Suprapubic skin (tissue), 4 donors: Measurements from ENCODE around the gene RGS6. TPM values are rescaled to one million over a fixed set of nuclear protein-coding genes. Genes with fewer than 3 reads are reported as not detected.

Experiments
- DNase-seq, 2 donors: peaks; one replicate each; pipeline ENCODE4 v3.0.0-alpha.2; 2019; ENCODE audit warnings: low spot score in 2 of 2
- H3K27ac ChIP-seq: fragments of 200-600 bp; sonication (generic); one replicate; pipeline ENCODE4 v1.5.1; 2019
- H3K27me3 ChIP-seq: fragments of 200-600 bp; sonication (generic); one replicate; pipeline ENCODE4 v1.5.1; 2019
- H3K36me3 ChIP-seq: fragments of 200-600 bp; sonication (generic); one replicate; pipeline ENCODE4 v1.5.1; 2019
- H3K4me1 ChIP-seq: fragments of 200-600 bp; sonication (generic); one replicate; pipeline ENCODE4 v1.5.1; 2019
- H3K4me3 ChIP-seq: fragments of 200-600 bp; sonication (generic); one replicate; pipeline ENCODE4 v1.5.1; 2019; ENCODE audit warnings: mild to moderate bottlenecking
- H3K9me3 ChIP-seq: fragments of 200-600 bp; sonication (generic); one replicate; pipeline ENCODE4 v1.5.1; 2019
- EP300 ChIP-seq: sonication (generic); formaldehyde crosslinking; IDR thresholded peaks from one replicate; pipeline ENCODE4 v1.6.1; 2017; ENCODE audit warnings: antibody characterized with exemption
- POLR2A ChIP-seq, 2 donors: fragments of 450-650 bp; IDR thresholded peaks; one replicate each; pipeline ENCODE4 v1.6.1; 2017; ENCODE audit warnings: antibody characterized with exemption in 2 of 2, mild to moderate bottlenecking in 2 of 2, moderate library complexity in 2 of 2
- POLR2AphosphoS5 ChIP-seq, 3 donors: sonication (generic); formaldehyde crosslinking; IDR thresholded peaks; one replicate each; pipeline ENCODE4 v1.6.1; 2017; ENCODE audit warnings: antibody characterized with exemption in 3 of 3
- WGBS: methylation state at CpG from one replicate; pipeline ENCODE4 v1.1.5; 2018; 5-methylcytosine and 5-hydroxymethylcytosine counted together
- total RNA-seq, 4 donors: library from RNA; depleted of rRNA; stranded (reverse); fragments of >200 nt; gene quantifications; one replicate each; pipeline ENCODE4 v1.1.0, GENCODE V29; 2016
- TF ChIP-seq, protein P1 (sequence below), 2 donors: fragments of 200-600 bp in 1 of 2; fragments of 450-650 bp in 1 of 2; sonication (generic) in 1 of 2; IDR thresholded peaks; one replicate each; pipeline ENCODE4 v1.5.1; 2016 to 2019; ENCODE audit warnings: antibody characterized with exemption in 2 of 2, mild to moderate bottlenecking in 1 of 2, moderate library complexity in 1 of 2

RGS6 gene
- total RNA-seq, 4 donors from 2014 or later: 0.08 to 4.4 (median 1.0) TPM

DNA sequence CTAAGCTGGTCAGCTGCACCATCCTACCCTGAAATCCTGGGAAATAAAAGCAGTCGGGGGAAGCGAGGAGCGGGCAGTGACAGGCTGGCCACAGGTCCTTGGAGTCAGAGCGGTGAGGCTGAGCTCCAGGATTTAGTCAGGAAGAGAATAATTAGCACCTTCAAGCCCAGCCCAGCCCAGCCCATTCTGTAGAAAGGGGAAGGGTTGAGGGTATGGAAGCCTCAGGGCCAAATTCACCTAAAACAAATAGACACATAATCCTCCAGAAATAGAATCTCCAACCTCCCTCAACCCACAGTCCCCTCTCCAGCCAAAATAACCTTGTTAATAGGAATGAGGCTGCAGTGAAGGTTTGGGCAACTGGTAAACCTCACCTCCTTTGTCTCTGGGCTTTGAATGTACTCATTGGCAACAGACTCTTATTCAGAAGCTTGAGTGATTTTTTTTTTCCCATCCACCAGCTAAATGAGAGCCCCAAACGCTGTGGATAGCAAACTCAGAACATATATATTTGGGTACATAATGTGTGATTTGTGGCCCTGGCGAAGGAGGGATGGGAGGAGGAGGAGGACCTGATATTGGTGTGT, 627.5 kb downstream of the RGS6 start:
- TF ChIP-seq POLR2A (IDR thresholded peaks at IDR 0.05) (no peak), EP300 (no peak), POLR2AphosphoS5 (IDR thresholded peaks at IDR 0.05) (no peak)
- TF ChIP-seq, protein P1, sequence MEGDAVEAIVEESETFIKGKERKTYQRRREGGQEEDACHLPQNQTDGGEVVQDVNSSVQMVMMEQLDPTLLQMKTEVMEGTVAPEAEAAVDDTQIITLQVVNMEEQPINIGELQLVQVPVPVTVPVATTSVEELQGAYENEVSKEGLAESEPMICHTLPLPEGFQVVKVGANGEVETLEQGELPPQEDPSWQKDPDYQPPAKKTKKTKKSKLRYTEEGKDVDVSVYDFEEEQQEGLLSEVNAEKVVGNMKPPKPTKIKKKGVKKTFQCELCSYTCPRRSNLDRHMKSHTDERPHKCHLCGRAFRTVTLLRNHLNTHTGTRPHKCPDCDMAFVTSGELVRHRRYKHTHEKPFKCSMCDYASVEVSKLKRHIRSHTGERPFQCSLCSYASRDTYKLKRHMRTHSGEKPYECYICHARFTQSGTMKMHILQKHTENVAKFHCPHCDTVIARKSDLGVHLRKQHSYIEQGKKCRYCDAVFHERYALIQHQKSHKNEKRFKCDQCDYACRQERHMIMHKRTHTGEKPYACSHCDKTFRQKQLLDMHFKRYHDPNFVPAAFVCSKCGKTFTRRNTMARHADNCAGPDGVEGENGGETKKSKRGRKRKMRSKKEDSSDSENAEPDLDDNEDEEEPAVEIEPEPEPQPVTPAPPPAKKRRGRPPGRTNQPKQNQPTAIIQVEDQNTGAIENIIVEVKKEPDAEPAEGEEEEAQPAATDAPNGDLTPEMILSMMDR (IDR thresholded peaks at IDR 0.05): no peak
- Histone ChIP-seq H3K27me3 (peaks cover 3% of the 10 kb centered on the region), H3K27ac (no peak overlapping the region), H3K9me3 (no peaks in the 10 kb centered on the region), H3K4me3 (no peak overlapping the region), H3K4me1 (peaks cover 9% of the 10 kb centered on the region), H3K36me3 (no peaks in the 10 kb centered on the region)
- DNase-seq: no peak
- 54% methylated on average over 6 of the region's 6 CpGs for WGBS

DNA sequence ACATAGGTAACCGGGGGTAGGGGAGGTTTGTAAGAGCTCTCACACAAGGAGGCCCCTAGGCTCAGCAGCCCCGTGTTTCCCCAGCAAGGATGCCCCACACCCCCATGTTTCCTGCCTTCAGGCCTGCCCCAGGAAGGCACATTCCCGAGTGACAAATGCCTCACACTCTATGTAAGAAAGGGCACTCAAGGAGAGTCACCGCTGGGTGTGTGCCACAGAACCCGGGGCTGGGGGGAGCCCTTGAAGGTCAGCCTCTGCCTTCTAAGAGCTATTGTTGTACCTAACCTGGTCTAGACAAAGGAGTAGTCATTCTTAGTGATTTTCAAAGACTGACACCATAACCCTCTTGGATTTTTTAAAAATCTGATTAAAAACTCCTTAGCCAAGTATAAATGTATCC, 628.1 kb downstream of the RGS6 start:
- no peak for TF ChIP-seq EP300
- TF ChIP-seq POLR2A (IDR thresholded peaks at IDR 0.05): no peak
- no peak for TF ChIP-seq POLR2AphosphoS5 (IDR thresholded peaks at IDR 0.05)
- TF ChIP-seq, protein P1 (IDR thresholded peaks at IDR 0.05): no peak
- WGBS: 46% methylated on average over 2 of the region's 5 CpGs
- Histone ChIP-seq H3K27me3 (peaks cover 3% of the 10 kb centered on the region), H3K4me1 (peaks cover 9% of the 10 kb centered on the region), H3K4me3 (no peak overlapping the region), H3K27ac (no peak overlapping the region), H3K9me3 (no peaks in the 10 kb centered on the region), H3K36me3 (no peaks in the 10 kb centered on the region)
- no peak for DNase-seq

DNA sequence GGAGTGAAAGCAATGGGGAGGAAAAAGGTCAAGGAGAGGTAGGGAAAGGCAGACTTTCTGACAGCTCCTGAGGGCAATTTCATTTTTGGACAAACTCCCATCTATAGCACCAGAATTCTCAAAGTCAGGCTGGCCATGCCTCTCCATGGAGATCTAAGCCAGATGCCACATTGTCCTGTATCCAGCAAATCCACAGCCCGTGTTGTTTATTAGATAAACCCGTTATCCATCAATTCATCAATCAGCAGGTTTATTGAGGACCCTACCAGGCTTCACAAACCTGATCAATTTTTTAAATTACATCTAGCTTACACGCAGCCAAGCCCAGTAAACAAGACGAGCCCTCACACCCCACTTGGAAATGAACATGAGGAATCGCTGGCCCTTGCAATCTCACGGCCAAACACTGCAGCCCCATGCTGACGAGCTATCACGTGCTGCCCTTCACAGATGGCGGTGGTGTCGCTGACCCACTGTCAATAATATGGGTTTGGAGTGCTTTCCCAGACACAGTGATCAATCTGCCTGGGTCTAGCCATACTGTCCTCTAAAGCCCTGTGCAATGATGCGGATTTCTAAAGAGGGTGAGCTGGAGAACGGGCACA, 628.8 kb downstream of the RGS6 start:
- no peaks in the 10 kb centered on the region for H3K36me3 ChIP-seq
- H3K9me3 ChIP-seq: no peaks in the 10 kb centered on the region
- H3K4me1 ChIP-seq: peaks cover 9% of the 10 kb centered on the region
- TF ChIP-seq POLR2A (IDR thresholded peaks at IDR 0.05) (no peak), POLR2AphosphoS5 (IDR thresholded peaks at IDR 0.05) (no peak)
- H3K27ac ChIP-seq: no peak overlapping the region
- no peak overlapping the region for H3K4me3 ChIP-seq
- WGBS: 92% methylated on average over 12 of the region's 12 CpGs
- peaks cover 3% of the 10 kb centered on the region for H3K27me3 ChIP-seq
- no peak for DNase-seq

DNA sequence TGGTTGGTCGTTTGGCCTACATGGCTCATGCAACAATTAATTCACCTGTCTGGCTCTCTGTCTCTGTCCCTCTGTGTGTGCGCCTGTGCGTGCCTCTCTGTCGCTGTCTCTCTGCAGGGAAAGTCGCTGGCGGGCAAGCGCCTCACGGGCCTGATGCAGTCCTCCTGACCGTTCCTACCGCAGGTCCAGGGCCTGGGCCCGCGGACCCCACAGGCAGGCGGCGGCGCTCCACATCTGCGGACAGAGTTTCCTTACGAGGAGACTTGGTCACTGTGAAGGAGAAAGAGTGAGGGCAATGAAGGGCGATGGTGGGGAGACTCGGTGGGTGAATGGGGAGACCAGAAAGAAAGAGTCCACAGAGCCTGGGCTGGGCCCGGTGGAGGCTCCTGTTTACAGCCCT, 630.1 kb downstream of the RGS6 start:
- 98% methylated on average over 20 of the region's 20 CpGs for WGBS
- no peaks in the 10 kb centered on the region for H3K9me3 ChIP-seq
- H3K27ac ChIP-seq: no peak overlapping the region

DNA sequence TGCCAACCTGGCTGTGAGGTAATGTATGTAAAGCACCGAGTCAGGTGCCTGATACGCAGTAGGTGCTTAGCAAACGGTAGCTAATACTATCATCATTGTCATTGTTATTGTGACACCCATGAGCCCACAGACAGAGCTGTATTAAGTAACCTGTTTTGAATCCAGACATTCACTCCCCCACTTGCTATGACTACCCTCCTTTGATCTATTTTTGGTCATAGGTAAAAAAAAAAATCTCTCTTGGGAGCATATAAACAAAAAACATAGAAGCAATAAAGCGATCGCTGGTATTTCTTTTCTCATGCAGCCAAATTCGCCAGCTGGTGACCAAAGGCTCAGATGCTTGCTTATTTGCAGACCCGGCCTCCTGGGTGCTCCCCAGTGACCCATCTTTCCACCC, 631.4 kb downstream of the RGS6 start:
- TF ChIP-seq POLR2A (IDR thresholded peaks at IDR 0.05) (no peak), POLR2AphosphoS5 (IDR thresholded peaks at IDR 0.05) (no peak), EP300 (no peak)
- TF ChIP-seq, protein P1 (IDR thresholded peaks at IDR 0.05): no peak
- Histone ChIP-seq H3K4me1 (peaks cover 9% of the 10 kb centered on the region), H3K27me3 (peaks cover 4% of the 10 kb centered on the region), H3K9me3 (no peaks in the 10 kb centered on the region), H3K4me3 (no peak overlapping the region), H3K36me3 (no peaks in the 10 kb centered on the region), H3K27ac (no peak overlapping the region)
- WGBS: 74% methylated on average over 7 of the region's 7 CpGs
- no peak for DNase-seq

More for the DNA sequence above, 630.1 kb downstream of the RGS6 start:
- DNase-seq: no peak
- H3K4me3 ChIP-seq: no peak overlapping the region
- H3K4me1 ChIP-seq: peaks cover 9% of the 10 kb centered on the region
- no peak for TF ChIP-seq POLR2A (IDR thresholded peaks at IDR 0.05)
- TF ChIP-seq, protein P1 (IDR thresholded peaks at IDR 0.05): no peak
- TF ChIP-seq EP300: no peak
- no peak for TF ChIP-seq POLR2AphosphoS5 (IDR thresholded peaks at IDR 0.05)
- no peaks in the 10 kb centered on the region for H3K36me3 ChIP-seq
- H3K27me3 ChIP-seq: peaks cover 4% of the 10 kb centered on the region
